GM12878 (cell line): Measurements from ENCODE around the gene KDM8. TPM values are rescaled to one million over a fixed set of nuclear protein-coding genes. Genes with fewer than 3 reads are reported as not detected.

Experiments
- BCL11A ChIP-seq: IDR thresholded peaks from 2 replicates; pipeline ENCODE4 v1.6.1; 2011; ENCODE audit warnings: low read depth, low read length
- CBX5 ChIP-seq: sonication (generic); IDR thresholded peaks from 2 replicates; pipeline ENCODE4 v1.6.1; 2016; ENCODE audit warnings: low read depth, moderate library complexity, mild to moderate bottlenecking, inconsistent platforms
- CHD1 ChIP-seq: IDR thresholded peaks from 2 replicates; pipeline ENCODE4 v1.6.1; 2012; ENCODE audit warnings: low read depth, low read length, improper control_type of control experiment
- CHD2 ChIP-seq: IDR thresholded peaks from 2 replicates; pipeline ENCODE4 v1.6.1; 2011; ENCODE audit warnings: low read depth, low read length, improper control_type of control experiment, borderline replicate concordance
- EP300 ChIP-seq, 2 experiments: fragments of 150-350 bp in 1 of 2; IDR thresholded peaks; 2 replicates each; pipeline ENCODE4 v1.6.1; 2011 to 2012; ENCODE audit warnings: low read depth in 2 of 2, low read length in 2 of 2, borderline replicate concordance in 1 of 2, improper control_type of control experiment in 1 of 2, inconsistent platforms in 1 of 2; ENCODE audit not compliant: control insufficient read depth in 1 of 2
- GATAD2B ChIP-seq: fragments of 450-650 bp; conservative IDR thresholded peaks from 2 replicates; pipeline ENCODE4 v1.6.1; 2017; ENCODE audit warnings: low read depth, mild to moderate bottlenecking, moderate library complexity
- HSF1 ChIP-seq: fragments of 150-350 bp; IDR thresholded peaks from 2 replicates; pipeline ENCODE4 v1.6.1; 2014; ENCODE audit warnings: mild to moderate bottlenecking, low read depth, low read length
- IKZF1 ChIP-seq: fragments of 450-650 bp; conservative IDR thresholded peaks from 2 replicates; pipeline ENCODE4 v1.6.1; 2017; ENCODE audit warnings: antibody characterized with exemption, mild to moderate bottlenecking
- IRF4 ChIP-seq: IDR thresholded peaks from 2 replicates; pipeline ENCODE4 v1.6.1; 2011; ENCODE audit warnings: low read depth, low read length
- MAX ChIP-seq: IDR thresholded peaks from 2 replicates; pipeline ENCODE4 v1.6.1; 2012; ENCODE audit warnings: low read depth, low read length, improper control_type of control experiment
- MTA2 ChIP-seq: fragments of 450-650 bp; IDR thresholded peaks from 2 replicates; pipeline ENCODE4 v1.6.1; 2016; ENCODE audit warnings: low read depth, mild to moderate bottlenecking, moderate library complexity
- NFIC ChIP-seq: IDR thresholded peaks from 2 replicates; pipeline ENCODE4 v1.6.1; 2012; ENCODE audit warnings: low read depth, mild to moderate bottlenecking, inconsistent platforms, low read length, moderate library complexity
- NR2F1 ChIP-seq: fragments of 450-650 bp; conservative IDR thresholded peaks from 2 replicates; pipeline ENCODE4 v1.6.1; 2017; ENCODE audit warnings: mild to moderate bottlenecking
- NRF1 ChIP-seq: conservative IDR thresholded peaks from 2 replicates; pipeline ENCODE4 v1.6.1; 2011; ENCODE audit warnings: mild to moderate bottlenecking, low read depth, low read length, improper control_type of control experiment
- PAX5 ChIP-seq: IDR thresholded peaks from 2 replicates; pipeline ENCODE4 v1.6.1; 2011; ENCODE audit warnings: low read depth, low read length, borderline replicate concordance
- RFX5 ChIP-seq: IDR thresholded peaks from 2 replicates; pipeline ENCODE4 v1.6.1; 2011; ENCODE audit warnings: low read depth, low read length, improper control_type of control experiment
- SKIL ChIP-seq: fragments of 450-650 bp; IDR thresholded peaks from 2 replicates; pipeline ENCODE4 v1.6.1; 2017; ENCODE audit warnings: mild to moderate bottlenecking, low read depth, inconsistent platforms; ENCODE audit not compliant: poor library complexity, severe bottlenecking
- SPI1 ChIP-seq: IDR thresholded peaks from 2 replicates; pipeline ENCODE4 v1.6.1; 2011; ENCODE audit warnings: low read depth, mild to moderate bottlenecking, low read length, moderate library complexity, borderline replicate concordance; ENCODE audit not compliant: insufficient read depth
- TCF3 ChIP-seq: IDR thresholded peaks from 2 replicates; pipeline ENCODE4 v1.6.1; 2012; ENCODE audit warnings: low read depth, mild to moderate bottlenecking, low read length, borderline replicate concordance; ENCODE audit not compliant: insufficient read depth
- polyA plus RNA-seq, 11 experiments: library from polyadenylated mRNA; depleted of rRNA in 4 of 11; unstranded in 6 of 11; stranded (reverse) in 5 of 11; fragments of >200 nt; fragmentation: Nextera tagmentation in 4 of 11; fragmentation: Illumina TruSeq in 1 of 11; extraction: Ambion mirVana in 4 of 11; extraction: Trizol in 1 of 11; gene quantifications; 1 replicate in 1 of 11; 2 replicates in 10 of 11; pipeline versions ENCODE4 v1.2.1 to v1.2.3, GENCODE V29; 2011 to 2016; ENCODE audit warnings: inconsistent platforms in 2 of 11, missing spikeins in 2 of 11, low read depth in 1 of 11
- total RNA-seq, 4 experiments: library from RNA; depleted of rRNA in 3 of 4; stranded (reverse); fragments of >200 nt in 3 of 4; fragmentation: Illumina TruSeq in 1 of 4; extraction: Trizol in 1 of 4; gene quantifications; 2 replicates each; pipeline versions ENCODE4 v1.2.1 to v1.2.3, GENCODE V29; 2013 to 2021

KDM8 gene
- total and polyA plus RNA-seq, 10 of the 15 experiments (the other 5 are each of a cell fraction or from before 2014, with no cell fraction given), result 0.79 to 8.9 (median 5.8) TPM

- 0 out of 2 replicates have a peak, but pooled peaks have one; percentile 26 for TF ChIP-seq CHD2
- peak in 1 of 2 experiments; percentile 65; a peak in 2 of 4 replicates for TF ChIP-seq EP300 (IDR thresholded peaks at IDR 0.05; ENCODE audit: borderline replicate concordance in 1 of 2, control insufficient read depth in 1 of 2, low read depth in 2 of 2, low read length in 2 of 2)
- TF ChIP-seq CBX5, result no peak
- no peak for TF ChIP-seq HSF1
- peak; percentile 32; the same call in 1 of the 2 replicates for TF ChIP-seq NFIC
- TF ChIP-seq MAX, result peak; percentile 57; the same call in 1 of the 2 replicates
- no peak for TF ChIP-seq RFX5
- 0 out of 2 replicates have a peak, but pooled peaks have one; percentile 32 for TF ChIP-seq NR2F1
- TF ChIP-seq GATAD2B, result peak; percentile 69; the same call in 1 of the 2 replicates
- TF ChIP-seq PAX5, result 0 out of 2 replicates have a peak, but pooled peaks have one; percentile 47
- TF ChIP-seq IRF4, result peak; percentile 57; the same call in 1 of the 2 replicates
- no peak for TF ChIP-seq NRF1
- peak; percentile 69 for TF ChIP-seq SPI1
- peak; percentile 79; the same call in 1 of the 2 replicates for TF ChIP-seq TCF3
- TF ChIP-seq BCL11A, result 0 out of 2 replicates have a peak, but pooled peaks have one; percentile 32
- peak; percentile 63 for TF ChIP-seq SKIL
- peak; percentile 35 for TF ChIP-seq MTA2
- peak; percentile 74 for TF ChIP-seq IKZF1
- TF ChIP-seq CHD1, result no peak
These were observed 29.0 kb downstream of the KDM8 start (continued) for GRCh38 chr16:27232061-27232900.
